Stimulated activated CD4-positive, alpha-beta T cell treated with anti-CD3 and anti-CD28 coated beads, Interleukin-12 subunit alpha, Interleukin-12 subunit beta, amount 100 ng/mL, for 48 hours (primary cell): ENCODE measurements around the gene KPNA2.
"Not testable (repeated sequence)": the region's sequence is repeated elsewhere in the genome, so short reads cannot be mapped to it uniquely, and the experiment has no call there.

Experiments used
- DNase-seq, 3 donors: peaks; one replicate each; pipeline ENCODE4 v3.0.0-alpha.2; 2020; ENCODE audit warnings: low read depth in 2 of 3, low spot score in 1 of 3

KPNA2 gene

GRCh38 chr17:68035523-68036303 lies at the start of gene KPNA2:
TSS of gene KPNA2 (plus strand) at chr17:68035735. CDS start at chr17:68037133, 1,398 bp downstream.
- DNase-seq, result peak; percentile 88 to 90 (median 88)

- DNase-seq, result no peak
Measured at GRCh38 chr17:67990909-67991308, 44.6 kb upstream of the KPNA2 start.

GRCh38 chr17:67992548-67993152 lies 42.9 kb upstream of the KPNA2 start:
- peak in 1 of 3 donors; percentile 7 for DNase-seq

- peak; percentile 44 to 72 (median 46) for DNase-seq
Measured at GRCh38 chr17:67993153-67993997, 42.2 kb upstream of the KPNA2 start.

GRCh38 chr17:67993998-67994361 lies 41.6 kb upstream of the KPNA2 start:
- peak in 1 of 3 donors; percentile 29 for DNase-seq

- DNase-seq, result no peak
Measured at GRCh38 chr17:67994817-67995569, 40.5 kb upstream of the KPNA2 start.

GRCh38 chr17:67995570-67996263 lies 39.8 kb upstream of the KPNA2 start:
- DNase-seq, result peak in 2 of 3 donors; percentile 15 to 17

GRCh38 chr17:67996301-67997171 lies 39.0 kb upstream of the KPNA2 start, which contains the start of gene C17orf58:
TSS of gene C17orf58 (minus strand) at chr17:67996469. CDS start at chr17:67996198, 271 bp downstream.
- peak in 2 of 3 donors; percentile 32 to 42 for DNase-seq

- DNase-seq, result no peak
Measured at GRCh38 chr17:67998466-67998865, 37.1 kb upstream of the KPNA2 start.

- DNase-seq, result no peak
Measured at GRCh38 chr17:67999291-67999911, 36.1 kb upstream of the KPNA2 start.

GRCh38 chr17:68004201-68004600 lies 31.3 kb upstream of the KPNA2 start:
- DNase-seq, result no peak

GRCh38 chr17:68006797-68007196 lies 28.7 kb upstream of the KPNA2 start:
- DNase-seq, result no peak

GRCh38 chr17:68011199-68011665 lies 24.3 kb upstream of the KPNA2 start:
- DNase-seq, result peak in 2 of 3 donors; percentile 61 to 69

- DNase-seq, result no peak
Measured at GRCh38 chr17:68013385-68013784, 22.1 kb upstream of the KPNA2 start.

GRCh38 chr17:68015081-68015723 lies 20.3 kb upstream of the KPNA2 start:
- DNase-seq, result no peak

GRCh38 chr17:68016838-68017237 lies 18.7 kb upstream of the KPNA2 start:
- DNase-seq, result no peak

GRCh38 chr17:68018493-68018892 lies 17.0 kb upstream of the KPNA2 start:
- DNase-seq, result not testable (repeated sequence)

GRCh38 chr17:68019336-68019674 lies 16.2 kb upstream of the KPNA2 start:
- no peak for DNase-seq
